DOHH2 (cell line): ENCODE results near the gene TOB1.

Experiments
- EZH2phosphoT487 ChIP-seq: fragments of 200-600 bp; sonication (generic); IDR thresholded peaks from 2 replicates; pipeline ENCODE4 v1.6.1; 2017; ENCODE audit warnings: borderline replicate concordance, mild to moderate bottlenecking, antibody characterized with exemption, low read length, moderate library complexity, mixed read lengths
- TF ChIP-seq, protein P1 (sequence below): fragments of 200-600 bp; sonication (generic); IDR thresholded peaks from one replicate; pipeline ENCODE4 v1.5.1; 2014; ENCODE audit warnings: antibody characterized with exemption, mild to moderate bottlenecking, low read depth, low read length; ENCODE audit not compliant: poor library complexity, severe bottlenecking

DNA sequence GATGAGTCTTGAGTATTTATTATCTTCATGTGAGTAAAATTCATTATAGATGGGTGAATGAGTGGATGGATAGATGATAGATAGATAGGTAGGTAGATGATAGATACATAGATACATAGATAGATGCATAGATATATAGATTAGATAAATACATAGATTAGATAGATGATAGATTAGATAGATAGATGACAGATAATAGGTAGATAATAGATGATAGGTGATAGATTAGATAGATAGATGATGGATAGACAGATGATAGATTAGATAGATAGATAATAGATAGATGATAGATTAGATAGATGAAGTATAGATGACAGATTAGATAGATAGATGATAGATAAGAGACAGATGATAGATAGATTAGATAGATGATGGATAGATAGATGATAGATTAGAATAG is 52.6 kb downstream of the TOB1 start:
- TF ChIP-seq, protein P1, sequence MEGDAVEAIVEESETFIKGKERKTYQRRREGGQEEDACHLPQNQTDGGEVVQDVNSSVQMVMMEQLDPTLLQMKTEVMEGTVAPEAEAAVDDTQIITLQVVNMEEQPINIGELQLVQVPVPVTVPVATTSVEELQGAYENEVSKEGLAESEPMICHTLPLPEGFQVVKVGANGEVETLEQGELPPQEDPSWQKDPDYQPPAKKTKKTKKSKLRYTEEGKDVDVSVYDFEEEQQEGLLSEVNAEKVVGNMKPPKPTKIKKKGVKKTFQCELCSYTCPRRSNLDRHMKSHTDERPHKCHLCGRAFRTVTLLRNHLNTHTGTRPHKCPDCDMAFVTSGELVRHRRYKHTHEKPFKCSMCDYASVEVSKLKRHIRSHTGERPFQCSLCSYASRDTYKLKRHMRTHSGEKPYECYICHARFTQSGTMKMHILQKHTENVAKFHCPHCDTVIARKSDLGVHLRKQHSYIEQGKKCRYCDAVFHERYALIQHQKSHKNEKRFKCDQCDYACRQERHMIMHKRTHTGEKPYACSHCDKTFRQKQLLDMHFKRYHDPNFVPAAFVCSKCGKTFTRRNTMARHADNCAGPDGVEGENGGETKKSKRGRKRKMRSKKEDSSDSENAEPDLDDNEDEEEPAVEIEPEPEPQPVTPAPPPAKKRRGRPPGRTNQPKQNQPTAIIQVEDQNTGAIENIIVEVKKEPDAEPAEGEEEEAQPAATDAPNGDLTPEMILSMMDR, result no peak
- no peak for TF ChIP-seq EZH2phosphoT487
